Ectodermal cell (in vitro differentiated cells): Measurements from ENCODE around the gene IGSF9.

Source experiments
- H3K27ac ChIP-seq: 2 replicates; pipeline ENCODE4 v1.7.0; 2013; ENCODE audit warnings: mild to moderate bottlenecking, low read depth, low read length; ENCODE audit not compliant: insufficient read depth, poor library complexity, severe bottlenecking
- H3K27me3 ChIP-seq: 2 replicates; pipeline ENCODE4 v1.7.0; 2013; ENCODE audit warnings: mild to moderate bottlenecking, low read length; ENCODE audit not compliant: insufficient read depth, control insufficient read depth, poor library complexity, severe bottlenecking
- H3K36me3 ChIP-seq: one replicate; pipeline ENCODE4 v1.7.0; 2013; ENCODE audit warnings: low read length; ENCODE audit not compliant: control insufficient read depth, insufficient read depth
- H3K4me1 ChIP-seq: one replicate; pipeline ENCODE4 v1.7.0; 2013; ENCODE audit warnings: low read length; ENCODE audit not compliant: control insufficient read depth, insufficient read depth
- H3K4me3 ChIP-seq: 2 replicates; pipeline ENCODE4 v1.7.0; 2013; ENCODE audit warnings: low read depth, low read length, control low read depth; ENCODE audit not compliant: insufficient read depth
- H3K9me3 ChIP-seq: 2 replicates; pipeline ENCODE4 v1.7.0; 2013; ENCODE audit warnings: mild to moderate bottlenecking, low read length, moderate library complexity; ENCODE audit not compliant: control insufficient read depth
- WGBS, 2 experiments: methylation state at CpG; one replicate each; pipeline ENCODE4 v1.1.7; 2013; ENCODE audit warnings: missing lambda C conversion rate in 2 of 2; 5-methylcytosine and 5-hydroxymethylcytosine counted together

IGSF9 gene

GRCh38 chr1:159920651-159921050 lies 24.8 kb downstream of the IGSF9 start:
- WGBS, 2 experiments = 94 to 95% methylated on average over 1 of the region's 1 CpG
- H3K27me3 ChIP-seq = peaks cover 18% of the 10 kb centered on the region
- no peaks in the 10 kb centered on the region for H3K36me3 ChIP-seq
- peaks cover 10% of the 10 kb centered on the region for H3K4me1 ChIP-seq
- no peak overlapping the region for H3K4me3 ChIP-seq
- no peaks in the 10 kb centered on the region for H3K9me3 ChIP-seq
- no peak overlapping the region for H3K27ac ChIP-seq

- 96 to 98% methylated on average over 10 of the region's 10 CpGs for WGBS, 2 experiments
- H3K27ac ChIP-seq = no peak overlapping the region
- H3K27me3 ChIP-seq = peaks cover 17% of the 10 kb centered on the region
- H3K36me3 ChIP-seq = no peaks in the 10 kb centered on the region
- H3K4me3 ChIP-seq = no peak overlapping the region
- peaks cover 8% of the 10 kb centered on the region for H3K4me1 ChIP-seq
- no peaks in the 10 kb centered on the region for H3K9me3 ChIP-seq
Measured at GRCh38 chr1:159920202-159920601, 25.2 kb downstream of the IGSF9 start.

GRCh38 chr1:159919236-159919865 lies 26.1 kb downstream of the IGSF9 start:
- 94 to 98% methylated on average over 10 of the region's 10 CpGs for WGBS, 2 experiments
- Histone ChIP-seq H3K36me3 (no peaks in the 10 kb centered on the region), H3K27me3 (peaks cover 8% of the 10 kb centered on the region), H3K9me3 (no peaks in the 10 kb centered on the region), H3K27ac (no peak overlapping the region), H3K4me3 (no peak overlapping the region), H3K4me1 (peaks cover 8% of the 10 kb centered on the region)

GRCh38 chr1:159918352-159919200 lies 26.8 kb downstream of the IGSF9 start:
- H3K4me1 ChIP-seq = peaks cover 8% of the 10 kb centered on the region
- peaks cover under 1% of the 10 kb centered on the region for H3K27me3 ChIP-seq
- 93 to 94% methylated on average over 13 of the region's 13 CpGs for WGBS, 2 experiments
- no peak overlapping the region for H3K4me3 ChIP-seq
- no peaks in the 10 kb centered on the region for H3K9me3 ChIP-seq
- H3K36me3 ChIP-seq = no peaks in the 10 kb centered on the region
- no peak overlapping the region for H3K27ac ChIP-seq

- WGBS, 2 experiments = 89% methylated on average over 4 to 5 of the region's 5 CpGs
- H3K27me3 ChIP-seq = no peaks in the 10 kb centered on the region
- H3K4me3 ChIP-seq = no peak overlapping the region
- H3K4me1 ChIP-seq = peaks cover 8% of the 10 kb centered on the region
- H3K27ac ChIP-seq = no peak overlapping the region
- no peaks in the 10 kb centered on the region for H3K36me3 ChIP-seq
- no peaks in the 10 kb centered on the region for H3K9me3 ChIP-seq
Measured at GRCh38 chr1:159917533-159918351, 27.7 kb downstream of the IGSF9 start.

GRCh38 chr1:159916242-159917051 lies 29.0 kb downstream of the IGSF9 start:
- Histone ChIP-seq H3K9me3 (no peaks in the 10 kb centered on the region), H3K27me3 (no peaks in the 10 kb centered on the region), H3K4me1 (peaks cover 8% of the 10 kb centered on the region), H3K27ac (peak overlapping the region; percentile 54), H3K4me3 (no peak overlapping the region), H3K36me3 (no peaks in the 10 kb centered on the region)
- WGBS, 2 experiments = 65 to 67% methylated on average over 9 of the region's 9 CpGs

- peak overlapping the region; percentile 54 for H3K27ac ChIP-seq
Measured at GRCh38 chr1:159915571-159916241, 29.7 kb downstream of the IGSF9 start.

GRCh38 chr1:159914252-159915018 lies 31.0 kb downstream of the IGSF9 start:
- Histone ChIP-seq H3K4me1 (peaks cover 8% of the 10 kb centered on the region), H3K4me3 (no peak overlapping the region), H3K9me3 (no peaks in the 10 kb centered on the region), H3K36me3 (no peaks in the 10 kb centered on the region), H3K27me3 (no peaks in the 10 kb centered on the region), H3K27ac (no peak overlapping the region)
- 89% methylated on average over 10 of the region's 10 CpGs for WGBS, 2 experiments

More at GRCh38 chr1:159915571-159916241, 29.7 kb downstream of the IGSF9 start:
- WGBS, 2 experiments = 81 to 84% methylated on average over 5 of the region's 5 CpGs
- Histone ChIP-seq H3K4me3 (no peak overlapping the region), H3K4me1 (peaks cover 8% of the 10 kb centered on the region), H3K27me3 (no peaks in the 10 kb centered on the region), H3K36me3 (no peaks in the 10 kb centered on the region), H3K9me3 (no peaks in the 10 kb centered on the region)
